Keratinocyte (primary cell): ENCODE data around the gene DCHS1. TPM values are rescaled to one million over a fixed set of nuclear protein-coding genes. Genes with fewer than 3 reads are reported as not detected.

Experiments
- DNase-seq: peaks from one replicate; pipeline ENCODE4 v3.0.0-alpha.2; 2011; ENCODE audit warnings: low read depth, missing footprints, low spot score
- FAIRE-seq: peaks from 2 replicates; lab custom pipeline; 2011; peaks lifted over from hg19 to GRCh38; lab: Jason Lieb, UNC
- H2AFZ ChIP-seq: 2 replicates; pipeline ENCODE4 v1.6.0; 2012; ENCODE audit warnings: low read length, control low read depth, inconsistent platforms; ENCODE audit not compliant: control insufficient read depth
- H3K27ac ChIP-seq: 2 replicates; pipeline ENCODE4 v1.5.1; 2011; ENCODE audit warnings: low read length; ENCODE audit not compliant: control insufficient read depth, insufficient read depth
- H3K27me3 ChIP-seq: 3 replicates; pipeline ENCODE4 v1.6.0; 2011; ENCODE audit warnings: low read length; ENCODE audit not compliant: control insufficient read depth, insufficient read depth; ENCODE audit errors: extremely low read depth
- H3K36me3 ChIP-seq, 2 experiments: 2 replicates in 1 of 2; 3 replicates in 1 of 2; pipeline ENCODE4 v1.5.1; 2011; ENCODE audit warnings: low read length in 2 of 2, mild to moderate bottlenecking in 1 of 2; ENCODE audit not compliant: control insufficient read depth in 2 of 2, insufficient read depth in 2 of 2; ENCODE audit errors: extremely low read depth in 1 of 2
- H3K4me1 ChIP-seq: 3 replicates; pipeline ENCODE4 v1.5.1; 2011; ENCODE audit warnings: low read length; ENCODE audit not compliant: control insufficient read depth, insufficient read depth; ENCODE audit errors: extremely low read depth
- H3K4me2 ChIP-seq: 3 replicates; pipeline ENCODE4 v1.6.0; 2011; ENCODE audit warnings: low read depth, low read length; ENCODE audit not compliant: control insufficient read depth, insufficient read depth; ENCODE audit errors: extremely low read depth
- H3K4me3 ChIP-seq, 3 experiments: fragments of 200-600 bp in 1 of 3; sonication (generic) in 1 of 3; 2 replicates in 2 of 3; 3 replicates in 1 of 3; pipeline ENCODE4 v1.5.1; 2011 to 2016; ENCODE audit warnings: low read length in 3 of 3, mild to moderate bottlenecking in 3 of 3, control low read depth in 2 of 3, inconsistent platforms in 1 of 3, low read depth in 1 of 3, mixed read lengths in 1 of 3, mixed run types in 1 of 3, moderate library complexity in 1 of 3; ENCODE audit not compliant: control insufficient read depth in 2 of 3, insufficient read depth in 2 of 3; ENCODE audit errors: extremely low read depth in 1 of 3
- H3K79me2 ChIP-seq: 2 replicates; pipeline ENCODE4 v1.6.0; 2012; ENCODE audit warnings: low read length; ENCODE audit not compliant: control insufficient read depth, insufficient read depth
- H3K9ac ChIP-seq: 3 replicates; pipeline ENCODE4 v1.6.0; 2011; ENCODE audit warnings: low read length; ENCODE audit not compliant: control insufficient read depth, insufficient read depth; ENCODE audit errors: extremely low read depth
- H3K9me1 ChIP-seq: 3 replicates; pipeline ENCODE4 v1.6.0; 2011; ENCODE audit warnings: low read length; ENCODE audit not compliant: control insufficient read depth, insufficient read depth; ENCODE audit errors: extremely low read depth
- H3K9me3 ChIP-seq: 2 replicates; pipeline ENCODE4 v1.5.1; 2012; ENCODE audit warnings: low read depth, low read length; ENCODE audit not compliant: control insufficient read depth
- H4K20me1 ChIP-seq: 3 replicates; pipeline ENCODE4 v1.6.0; 2011; ENCODE audit warnings: low read length; ENCODE audit not compliant: control insufficient read depth, insufficient read depth; ENCODE audit errors: extremely low read depth
- CTCF ChIP-seq, 3 experiments: IDR thresholded peaks in 1 of 3; conservative IDR thresholded peaks in 1 of 3; optimal IDR thresholded peaks in 1 of 3; 2 replicates in 2 of 3; 3 replicates in 1 of 3; pipeline versions ENCODE3 to v1.5.1; 2011; ENCODE audit warnings: low read length in 3 of 3, mild to moderate bottlenecking in 3 of 3, moderate library complexity in 2 of 3, control low read depth in 1 of 3, inconsistent platforms in 1 of 3; ENCODE audit not compliant: insufficient read depth in 2 of 3; ENCODE audit errors: extremely low read depth in 1 of 3
- EZH2 ChIP-seq: IDR thresholded peaks from one replicate; pipeline ENCODE4 v1.6.1; 2012; ENCODE audit warnings: inconsistent platforms, mild to moderate bottlenecking, low read length, moderate library complexity
- dilution Hi-C: fragments of 300-500 bp; cut with MboI; formaldehyde crosslinking; loops from one replicate; pipeline ENCODE4 v1.7.0; 2020; ENCODE audit warnings: low sequenced_read_pairs; ENCODE audit not compliant: extremely low pct_ligation_motif_present
- polyA plus RNA-seq, 5 experiments: library from polyadenylated mRNA; depleted of rRNA in 3 of 5; stranded (reverse) in 3 of 5; stranded (forward) in 1 of 5; unstranded in 1 of 5; fragments of >200 nt; gene quantifications; 1 replicate in 1 of 5; 2 replicates in 3 of 5; 3 replicates in 1 of 5; pipeline versions ENCODE4 v1.2.1 to v1.2.3, GENCODE V29; 2011 to 2012; ENCODE audit warnings: missing spikeins in 2 of 5, low read depth in 1 of 5, low replicate concordance in 1 of 5

Gene DCHS1
- polyA plus RNA-seq, 1 donor (not counting 4 experiments of a cell fraction or from before 2014, with no cell fraction given): 0.03 TPM

GRCh38 chr11:6619004-6619745 is 36.4 kb downstream of the DCHS1 start, which contains the start of gene TPP1:
TPP1 (minus strand) TSS chr11:6619422; CDS start chr11:6619400, 22 bp downstream.
- H4K20me1 ChIP-seq: no peaks in the 10 kb centered on the region
- H3K9me3 ChIP-seq: no peaks in the 10 kb centered on the region
- no peaks in the 10 kb centered on the region for H3K9me1 ChIP-seq
- peaks cover 12% of the 10 kb centered on the region for H3K4me1 ChIP-seq
- peaks cover 22 to 23% of the 10 kb centered on the region in 2 experiments for H3K36me3 ChIP-seq
- DNase-seq (peak; percentile 74), FAIRE-seq (peak; percentile 97)
- peak within 1 kb of the TSS; percentile 87 for H3K9ac ChIP-seq
- dilution Hi-C loops: no loop called here
- H3K27me3 ChIP-seq: no peaks in the 10 kb centered on the region
- H3K4me3 ChIP-seq: peak within 1 kb of the TSS; percentile 80 to 97 (median 82)
- H2AFZ ChIP-seq: peak within 1 kb of the TSS; percentile 56
- peak within 1 kb of the TSS; percentile 85 for H3K27ac ChIP-seq
- peak in 1 of 3 experiments; percentile 3 for TF ChIP-seq CTCF (optimal IDR thresholded peaks at IDR 0.05 in 1 of 3, IDR thresholded peaks at IDR 0.05 in 1 of 3, conservative IDR thresholded peaks at IDR 0.05 in 1 of 3; ENCODE audit: extremely low read depth in 1 of 3, insufficient read depth in 2 of 3, low read length in 3 of 3)
- no peak for TF ChIP-seq EZH2
- peaks cover 4% of the 10 kb centered on the region for H3K79me2 ChIP-seq
- H3K4me2 ChIP-seq: peak within 1 kb of the TSS; percentile 94

GRCh38 chr11:6618117-6619003 is 37.2 kb downstream of the DCHS1 start:
- Histone ChIP-seq H3K9ac (peak overlapping the region; percentile 87), H2AFZ (peak overlapping the region; percentile 56), H3K9me3 (no peaks in the 10 kb centered on the region), H3K4me1 (peaks cover 12% of the 10 kb centered on the region), H3K27ac (peak overlapping the region; percentile 85), H4K20me1 (no peaks in the 10 kb centered on the region), H3K36me3 (peaks cover 23 to 24% of the 10 kb centered on the region in 2 experiments), H3K4me2 (peak overlapping the region; percentile 94), H3K27me3 (no peaks in the 10 kb centered on the region), H3K9me1 (no peaks in the 10 kb centered on the region), H3K79me2 (peaks cover 4% of the 10 kb centered on the region), H3K4me3 (peak overlapping the region; percentile 80 to 97 (median 82))
- no peak for TF ChIP-seq CTCF (optimal IDR thresholded peaks at IDR 0.05 in 1 of 3, IDR thresholded peaks at IDR 0.05 in 1 of 3, conservative IDR thresholded peaks at IDR 0.05 in 1 of 3; ENCODE audit: extremely low read depth in 1 of 3, insufficient read depth in 2 of 3, low read length in 3 of 3)
- TF ChIP-seq EZH2: no peak
- dilution Hi-C loops: no loop called here
- FAIRE-seq: peak; percentile 95
- DNase-seq: peak; percentile 45
